Embryonic facial prominence (tissue), 1 donor: ENCODE results near the gene CARD9.

ENCODE experiments used
- DNase-seq: peaks from one replicate; pipeline ENCODE4 v3.0.0-alpha.2; 2016; ENCODE audit errors: extremely low spot score

CARD9 gene

GRCh38 chr9:136335296-136336155 is 37.9 kb downstream of the CARD9 start:
- DNase-seq: no peak

DNA sequence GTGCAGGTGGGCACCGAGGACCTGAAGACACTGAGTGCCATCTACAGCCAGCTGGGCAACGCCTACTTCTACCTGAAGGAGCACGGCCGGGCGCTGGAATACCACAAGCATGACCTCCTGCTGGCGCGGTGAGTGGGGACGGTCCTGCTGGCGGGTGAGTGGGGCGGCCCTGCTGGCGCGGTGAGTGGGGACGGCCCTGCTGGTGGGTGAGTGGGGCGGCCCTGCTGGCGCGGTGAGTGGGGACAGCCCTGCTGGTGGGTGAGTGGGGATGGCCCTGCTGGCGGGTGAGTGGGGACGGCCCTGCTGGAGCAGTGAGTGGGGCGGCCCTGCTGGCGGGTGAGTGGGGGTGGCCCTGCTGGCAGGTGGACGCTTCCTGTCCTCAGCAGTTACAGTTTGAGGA is 38.9 kb downstream of the CARD9 start:
- no peak for DNase-seq

GRCh38 chr9:136333486-136333885 is 40.0 kb downstream of the CARD9 start:
- no peak for DNase-seq

GRCh38 chr9:136333045-136333444 is 40.4 kb downstream of the CARD9 start:
- no peak for DNase-seq

- no peak for DNase-seq
These were observed 40.9 kb downstream of the CARD9 start for GRCh38 chr9:136332482-136332983.

GRCh38 chr9:136331556-136332481 is 41.6 kb downstream of the CARD9 start:
- no peak for DNase-seq

GRCh38 chr9:136331030-136331429 is 42.4 kb downstream of the CARD9 start:
- DNase-seq: no peak

GRCh38 chr9:136330406-136330990 is 43.0 kb downstream of the CARD9 start:
- DNase-seq: no peak

- no peak for DNase-seq
These were observed 43.6 kb downstream of the CARD9 start for GRCh38 chr9:136329636-136330405.

DNA sequence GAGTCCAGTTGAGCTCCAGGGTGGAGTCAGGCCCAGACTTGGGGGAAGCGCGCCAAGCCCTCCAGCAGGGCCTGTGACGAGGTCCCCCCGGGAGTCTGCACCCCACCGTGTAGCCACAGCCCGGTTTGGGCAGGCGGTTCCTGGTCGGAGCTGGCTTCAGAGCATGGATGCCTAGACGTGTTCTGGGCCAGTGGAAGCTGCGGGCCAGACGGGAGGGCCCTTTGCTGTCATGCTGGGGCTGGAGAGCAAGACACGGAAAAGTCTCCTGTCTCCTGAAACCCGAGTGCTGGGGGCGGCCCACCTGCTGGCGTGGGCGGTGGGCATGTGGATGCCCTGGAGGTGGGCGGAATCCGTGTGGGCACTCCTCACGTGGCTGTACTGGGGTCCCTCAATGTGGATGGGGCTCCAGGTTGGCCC is 44.2 kb downstream of the CARD9 start:
- no peak for DNase-seq

GRCh38 chr9:136328622-136329041 is 44.8 kb downstream of the CARD9 start:
- peak; percentile 46 for DNase-seq

- no peak for DNase-seq
These were observed 45.4 kb downstream of the CARD9 start for GRCh38 chr9:136328011-136328621.

- DNase-seq: no peak
These were observed 46.0 kb downstream of the CARD9 start, which contains the start of gene GPSM1 for GRCh38 chr9:136327304-136327974. Gene GPSM1 (plus strand): TSS chr9:136327539. CDS start chr9:136327696, 157 bp downstream.

GRCh38 chr9:136326761-136327303 is 46.6 kb downstream of the CARD9 start:
- no peak for DNase-seq

DNA sequence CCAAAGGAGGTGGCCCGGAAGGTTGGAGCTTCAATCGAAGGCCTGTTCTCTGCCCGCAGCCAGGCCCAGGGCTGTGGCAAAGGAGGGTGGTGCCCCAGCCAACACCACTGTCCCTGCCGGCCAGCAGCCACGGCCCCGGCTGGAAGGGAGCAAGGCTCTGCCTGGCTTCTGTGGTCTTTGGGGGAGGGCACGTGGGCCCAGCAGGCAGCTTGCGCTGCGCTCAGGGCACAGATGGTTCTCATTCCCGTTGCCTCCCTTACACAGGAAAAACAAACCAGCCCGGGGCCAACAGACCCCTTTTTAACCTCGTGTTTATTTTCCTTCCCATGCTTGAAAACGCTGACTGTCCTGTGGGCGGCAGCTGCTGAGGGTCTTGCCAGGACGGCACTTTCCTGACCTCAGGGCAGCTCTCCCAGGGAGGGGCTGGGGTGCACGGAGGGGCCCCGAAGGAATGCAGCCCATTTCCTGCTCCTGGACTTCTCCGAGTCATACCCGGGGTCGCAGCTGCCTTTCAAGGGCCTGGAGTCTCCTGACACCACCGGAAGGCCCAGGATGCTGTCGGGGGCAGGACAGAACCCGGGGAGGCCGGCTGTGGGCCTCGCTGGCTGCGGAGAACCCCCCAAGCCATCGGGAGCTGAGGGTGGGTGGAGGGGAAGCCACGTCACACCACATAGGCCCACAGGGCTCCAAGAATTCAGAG is 47.3 kb downstream of the CARD9 start:
- peak; percentile 42 for DNase-seq

DNA sequence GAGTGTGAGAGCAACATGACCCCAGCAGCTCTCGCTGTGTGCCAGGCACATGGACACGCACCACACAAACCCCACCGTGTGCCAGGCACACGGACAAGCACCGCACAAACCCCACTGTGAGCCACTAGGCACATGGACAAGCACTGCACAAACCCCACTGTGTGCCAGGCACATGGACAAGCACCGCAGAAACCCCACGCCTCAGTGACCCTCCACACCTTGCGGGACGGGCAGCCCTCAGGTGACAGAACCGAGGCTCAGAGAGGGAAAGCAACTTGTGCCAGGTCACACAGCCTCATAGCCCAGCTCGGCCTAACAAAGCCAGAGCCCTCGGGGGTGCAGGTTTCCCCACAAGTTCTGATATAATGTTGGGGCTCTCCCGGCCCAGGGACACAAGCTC is 48.1 kb downstream of the CARD9 start:
- DNase-seq: no peak

GRCh38 chr9:136324501-136325300 is 48.8 kb downstream of the CARD9 start:
- DNase-seq: no peak

- no peak for DNase-seq
These were observed 50.1 kb downstream of the CARD9 start for GRCh38 chr9:136323371-136323789.
